Spleen (tissue), 11 donors: ENCODE results near the gene ADIPOR2. TPM values are rescaled to one million over a fixed set of nuclear protein-coding genes. Genes with fewer than 3 reads are reported as not detected.

Experiments used
- DNase-seq: peaks from one replicate; pipeline ENCODE4 v3.0.0-alpha.2; 2020
- H3K27ac ChIP-seq, 8 donors: fragments of 200-600 bp; sonication (generic) in 7 of 8; 1 replicate in 4 of 8; 2 replicates in 4 of 8; pipeline versions ENCODE4 v1.5.0 to v1.8.0; 2016 to 2021; ENCODE audit warnings: inconsistent platforms in 4 of 8, mild to moderate bottlenecking in 4 of 8, moderate library complexity in 1 of 8
- H3K27me3 ChIP-seq, 7 donors: fragments of 200-600 bp; sonication (generic) in 6 of 7; replicated peaks in 1 of 7; 1 replicate in 4 of 7; 2 replicates in 3 of 7; pipeline versions ENCODE4 v1.5.0 to v1.8.0; 2016 to 2021; ENCODE audit warnings: inconsistent platforms in 3 of 7, mild to moderate bottlenecking in 1 of 7
- H3K36me3 ChIP-seq, 6 donors: fragments of 200-600 bp; sonication (generic) in 5 of 6; 1 replicate in 4 of 6; 2 replicates in 2 of 6; pipeline versions ENCODE4 v1.5.0 to v1.8.0; 2016 to 2021; ENCODE audit warnings: inconsistent platforms in 2 of 6
- H3K4me1 ChIP-seq, 6 donors: fragments of 200-600 bp; sonication (generic) in 5 of 6; 1 replicate in 3 of 6; 2 replicates in 3 of 6; pipeline versions ENCODE4 v1.5.0 to v1.8.0; 2016 to 2021; ENCODE audit warnings: inconsistent platforms in 3 of 6
- H3K4me3 ChIP-seq, 8 donors: fragments of 200-600 bp; sonication (generic) in 7 of 8; 1 replicate in 4 of 8; 2 replicates in 4 of 8; pipeline versions ENCODE4 v1.5.0 to v1.8.0; 2016 to 2021; ENCODE audit warnings: inconsistent platforms in 4 of 8, mild to moderate bottlenecking in 4 of 8, moderate library complexity in 2 of 8
- H3K9me3 ChIP-seq, 8 donors: fragments of 200-600 bp; sonication (generic) in 7 of 8; 1 replicate in 4 of 8; 2 replicates in 4 of 8; pipeline versions ENCODE4 v1.5.0 to v1.8.0; 2016 to 2021; ENCODE audit warnings: inconsistent platforms in 4 of 8
- CTCF ChIP-seq, 11 experiments: fragments of 200-600 bp in 7 of 11; fragments of 450-650 bp in 4 of 11; sonication (generic) in 4 of 11; IDR thresholded peaks in 8 of 11; conservative IDR thresholded peaks in 3 of 11; 1 replicate in 7 of 11; 2 replicates in 4 of 11; pipeline versions ENCODE4 v1.4.0 to v1.8.0; 2016 to 2021; ENCODE audit warnings: antibody characterized with exemption in 11 of 11, inconsistent platforms in 4 of 11, mild to moderate bottlenecking in 1 of 11
- POLR2A ChIP-seq, 3 donors: fragments of 450-650 bp; IDR thresholded peaks; one replicate each; pipeline ENCODE4 v1.5.1; 2017; ENCODE audit warnings: antibody characterized with exemption in 3 of 3, mild to moderate bottlenecking in 1 of 3
- POLR2AphosphoS5 ChIP-seq, 3 donors: sonication (generic); formaldehyde crosslinking; IDR thresholded peaks; one replicate each; pipeline ENCODE4 v1.5.1; 2017; ENCODE audit warnings: antibody characterized with exemption in 3 of 3
- WGBS, 5 donors: extraction: QIAGEN DNeasy Blood & Tissue Kit in 3 of 5; methylation state at CpG; one replicate each; pipeline versions ENCODE4 v1.1.5 to v1.1.7; 2013 to 2018; 5-methylcytosine and 5-hydroxymethylcytosine counted together
- intact Hi-C: fragments of 100-400 bp; cut with DNase I; formaldehyde crosslinking; loops from one replicate; pipeline ENCODE4 v1.15.0; 2023; ENCODE audit warnings: low total_unique reads
- polyA plus RNA-seq, 3 donors: library from polyadenylated mRNA; stranded (reverse); fragments of 200-250 nt; gene quantifications; one replicate each; pipeline ENCODE4 v1.2.1, GENCODE V29; 2013
- total RNA-seq, 7 donors: library from RNA; depleted of rRNA in 3 of 7; stranded (reverse); fragments of >200 nt in 3 of 7; fragmentation: NEBNext Ultra II Directional in 4 of 7; extraction: Animal tissue kit (Norgen Biotek cat#: 25700) in 4 of 7; gene quantifications; one replicate each; pipeline versions ENCODE4 v1.1.0 to v1.2.1, GENCODE V29; 2016 to 2021
- donor health status: healthy with polysubstance abuse.
- donor health status: DM: no; HTN: no; CAD: no; lungs with moderate emphysema.
- donor health status: DM: no; HTN: no; CAD: no.
- donor health status: Bipolar disorder and iron deficiency.
- donor health status: healthy.
- donor health status: DM: no; HTN: no; CAD: no.
- donor health status: DM: yes; HTN: yes; CAD: no.

Gene ADIPOR2
- total and polyA plus RNA-seq, 10 donors: 12.9 to 43.7 (median 38.8) TPM

DNA sequence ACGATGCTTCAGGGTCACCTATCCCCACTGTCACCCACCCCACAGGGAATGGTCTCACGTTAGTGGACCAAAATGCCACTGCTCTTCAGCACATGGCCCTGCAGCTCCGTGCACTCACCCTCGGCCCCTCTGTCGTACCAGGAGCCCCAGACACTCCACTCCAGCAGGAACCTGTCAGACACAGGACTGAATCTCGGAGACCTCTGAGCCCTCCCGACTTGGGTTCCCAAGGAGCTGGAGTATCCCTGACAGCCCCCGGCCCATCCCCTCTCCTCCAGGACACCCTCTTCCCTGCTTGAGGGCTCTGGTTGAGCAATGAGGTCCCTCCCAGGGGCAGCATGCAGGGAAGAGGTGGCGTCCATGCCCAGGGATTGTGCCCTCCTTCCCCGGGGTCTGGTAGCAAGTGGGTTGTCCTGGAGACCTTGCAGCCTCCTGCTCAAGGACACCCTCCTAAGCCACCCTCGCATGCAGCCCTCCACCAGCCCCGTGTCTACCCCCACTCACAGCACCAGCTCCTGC lies 109.1 kb downstream of the ADIPOR2 start:
- Histone ChIP-seq H3K36me3 (no peaks in the 10 kb centered on the region), H3K4me1 (peaks cover 10 to 53% (median 23%) of the 10 kb centered on the region in 6 donors), H3K4me3 (no peak overlapping the region), H3K27ac (no peak overlapping the region), H3K9me3 (no peaks in the 10 kb centered on the region), H3K27me3 (no peaks in the 10 kb centered on the region)
- 75 to 86% (median 83%) methylated on average over 8 to 12 of the region's 12 CpGs for WGBS, 5 donors
- intact Hi-C loops: loop anchor here (5.0 to 10.0 kb wide), 2 partner anchors 142 to 235 kb away; no protein-coding TSS in a partner anchor
- peak; percentile 73 for DNase-seq
- TF ChIP-seq POLR2AphosphoS5 (IDR thresholded peaks at IDR 0.05) (no peak), CTCF (IDR thresholded peaks at IDR 0.05 in 8 of 11, conservative IDR thresholded peaks at IDR 0.05 in 3 of 11) (no peak), POLR2A (IDR thresholded peaks at IDR 0.05) (no peak)

GRCh38 chr12:1800401-1801302 lies 109.8 kb downstream of the ADIPOR2 start:
- 69 to 76% (median 74%) methylated on average over 10 to 14 of the region's 14 CpGs for WGBS, 5 donors

GRCh38 chr12:1801303-1801975 lies 110.6 kb downstream of the ADIPOR2 start:
- TF ChIP-seq POLR2A (IDR thresholded peaks at IDR 0.05): no peak
- TF ChIP-seq POLR2AphosphoS5 (IDR thresholded peaks at IDR 0.05): no peak
- TF ChIP-seq CTCF (IDR thresholded peaks at IDR 0.05 in 8 of 11, conservative IDR thresholded peaks at IDR 0.05 in 3 of 11): no peak
- H3K9me3 ChIP-seq: no peaks in the 10 kb centered on the region
- no peaks in the 10 kb centered on the region for H3K27me3 ChIP-seq
- H3K4me1 ChIP-seq: peaks cover 4 to 54% (median 21%) of the 10 kb centered on the region in 6 donors
- peak; percentile 37 for DNase-seq
- no peak overlapping the region for H3K4me3 ChIP-seq
- H3K27ac ChIP-seq: no peak overlapping the region
- 70 to 81% (median 73%) methylated on average over 13 to 16 of the region's 16 CpGs for WGBS, 5 donors
- intact Hi-C loops: no loop called here
- no peaks in the 10 kb centered on the region for H3K36me3 ChIP-seq

More at GRCh38 chr12:1800401-1801302, 109.8 kb downstream of the ADIPOR2 start:
- peak; percentile 80 for DNase-seq
- peak overlapping the region in 1 of 8 donors; percentile 10 for H3K27ac ChIP-seq
- H3K4me1 ChIP-seq: peaks cover 7 to 54% (median 23%) of the 10 kb centered on the region in 6 donors
- no peaks in the 10 kb centered on the region for H3K36me3 ChIP-seq
- H3K27me3 ChIP-seq: no peaks in the 10 kb centered on the region
- TF ChIP-seq CTCF (IDR thresholded peaks at IDR 0.05 in 8 of 11, conservative IDR thresholded peaks at IDR 0.05 in 3 of 11) (peak in 5 of 11 experiments; percentile 6 to 84 (median 52)), POLR2A (IDR thresholded peaks at IDR 0.05) (no peak)
- intact Hi-C loops: no loop called here
- H3K9me3 ChIP-seq: no peaks in the 10 kb centered on the region
- no peak overlapping the region for H3K4me3 ChIP-seq
